ENCODE data around the gene CALB2. TPM values are rescaled to one million over a fixed set of nuclear protein-coding genes. Genes with fewer than 3 reads are reported as not detected.

The CALB2 gene
- total RNA-seq, 1 donor, result 1.1 TPM

DNA sequence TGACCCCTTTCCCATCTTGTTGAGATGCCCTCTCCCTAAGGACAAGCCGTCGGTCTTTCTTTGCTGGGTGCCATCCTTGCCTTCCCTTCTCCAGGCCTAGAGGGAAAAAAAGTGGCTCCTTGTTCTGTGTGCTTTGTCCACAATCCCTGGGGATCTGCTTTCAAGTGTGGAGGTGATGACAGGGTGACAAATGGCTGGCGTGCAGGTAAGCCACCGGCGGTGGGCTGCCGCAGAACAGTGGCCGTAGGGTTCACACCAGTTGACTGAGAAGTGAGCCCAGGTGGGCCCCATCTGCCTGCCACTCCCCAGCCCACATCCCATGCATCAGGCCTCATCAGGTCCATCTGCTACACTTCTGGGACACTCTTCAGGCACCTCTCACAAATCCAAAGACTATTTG is 11.4 kb upstream of the CALB2 start:
- no peaks in the 10 kb centered on the region for H3K79me2 ChIP-seq (ENCODE audit: insufficient read depth, low read length)
- no peaks in the 10 kb centered on the region for H3K36me3 ChIP-seq (ENCODE audit: insufficient read depth, low read length)
- H4K20me1 ChIP-seq (ENCODE audit: insufficient read depth, low read length), result no peaks in the 10 kb centered on the region
- H3K4me2 ChIP-seq (ENCODE audit: insufficient read depth, low read length), result no peak overlapping the region
- no peak overlapping the region for H2AFZ ChIP-seq (ENCODE audit: low read length)
- H3K9me3 ChIP-seq (ENCODE audit: low read depth, low read length), result no peaks in the 10 kb centered on the region
- peaks cover 6% of the 10 kb centered on the region for H3K27me3 ChIP-seq (ENCODE audit: insufficient read depth, low read length)
- no peak overlapping the region for H3K4me3 ChIP-seq (ENCODE audit: insufficient read depth, low read length)
- no peak overlapping the region for H3K27ac ChIP-seq (ENCODE audit: low read depth, low read length)
- TF ChIP-seq, protein P1, sequence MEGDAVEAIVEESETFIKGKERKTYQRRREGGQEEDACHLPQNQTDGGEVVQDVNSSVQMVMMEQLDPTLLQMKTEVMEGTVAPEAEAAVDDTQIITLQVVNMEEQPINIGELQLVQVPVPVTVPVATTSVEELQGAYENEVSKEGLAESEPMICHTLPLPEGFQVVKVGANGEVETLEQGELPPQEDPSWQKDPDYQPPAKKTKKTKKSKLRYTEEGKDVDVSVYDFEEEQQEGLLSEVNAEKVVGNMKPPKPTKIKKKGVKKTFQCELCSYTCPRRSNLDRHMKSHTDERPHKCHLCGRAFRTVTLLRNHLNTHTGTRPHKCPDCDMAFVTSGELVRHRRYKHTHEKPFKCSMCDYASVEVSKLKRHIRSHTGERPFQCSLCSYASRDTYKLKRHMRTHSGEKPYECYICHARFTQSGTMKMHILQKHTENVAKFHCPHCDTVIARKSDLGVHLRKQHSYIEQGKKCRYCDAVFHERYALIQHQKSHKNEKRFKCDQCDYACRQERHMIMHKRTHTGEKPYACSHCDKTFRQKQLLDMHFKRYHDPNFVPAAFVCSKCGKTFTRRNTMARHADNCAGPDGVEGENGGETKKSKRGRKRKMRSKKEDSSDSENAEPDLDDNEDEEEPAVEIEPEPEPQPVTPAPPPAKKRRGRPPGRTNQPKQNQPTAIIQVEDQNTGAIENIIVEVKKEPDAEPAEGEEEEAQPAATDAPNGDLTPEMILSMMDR (IDR thresholded peaks at IDR 0.05; ENCODE audit: extremely low read depth, low read depth, low read length), result no peak
- H3K4me1 ChIP-seq (ENCODE audit: insufficient read depth, low read length), result no peaks in the 10 kb centered on the region
- no peak for DNase-seq (ENCODE audit: insufficient read length, low spot score, missing footprints)

DNA sequence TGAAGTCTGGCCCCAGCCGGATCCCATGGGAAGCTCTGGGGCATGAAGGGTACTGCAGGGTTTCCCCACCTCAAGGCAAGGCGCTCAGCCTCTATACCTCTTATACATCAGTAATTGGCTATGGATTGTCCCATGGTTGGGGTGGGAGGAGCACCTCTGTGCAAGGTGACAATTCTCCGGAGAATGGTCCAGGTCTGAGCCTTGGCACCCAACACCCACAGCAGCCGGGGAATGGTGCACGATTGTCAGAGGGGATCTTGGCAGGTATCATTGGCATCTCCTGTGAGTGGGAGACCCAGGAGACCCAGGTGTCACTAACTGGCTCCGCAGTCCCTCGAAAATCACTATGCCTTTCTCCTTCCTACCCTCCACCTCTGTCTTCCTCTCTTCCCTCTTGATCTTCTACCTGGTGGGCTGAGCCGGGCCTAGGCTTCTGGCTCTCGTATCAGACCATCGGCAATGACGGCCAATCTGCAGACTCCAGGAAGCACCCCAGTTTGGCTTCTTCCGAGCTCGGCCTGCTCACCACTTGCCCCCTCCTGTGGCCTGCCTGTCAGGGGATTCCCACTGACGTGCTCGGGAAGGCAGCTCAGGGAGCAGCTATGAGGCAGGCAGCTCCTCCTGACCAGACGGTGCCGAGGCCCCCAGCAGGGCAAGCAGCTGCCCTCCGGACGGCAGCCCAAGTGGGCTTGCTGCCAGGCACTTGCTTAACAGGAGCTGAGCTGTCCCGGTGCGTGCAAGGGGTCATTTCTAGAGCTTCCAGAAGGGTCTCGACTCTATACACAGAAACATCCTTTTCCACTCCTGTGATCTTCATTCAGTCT is 10.0 kb upstream of the CALB2 start:
- no peak overlapping the region for H3K4me3 ChIP-seq (ENCODE audit: insufficient read depth, low read length)
- no peak overlapping the region for H3K27ac ChIP-seq (ENCODE audit: low read depth, low read length)
- no peak overlapping the region for H2AFZ ChIP-seq (ENCODE audit: low read length)
- no peaks in the 10 kb centered on the region for H4K20me1 ChIP-seq (ENCODE audit: insufficient read depth, low read length)
- H3K79me2 ChIP-seq (ENCODE audit: insufficient read depth, low read length), result no peaks in the 10 kb centered on the region
- no peaks in the 10 kb centered on the region for H3K4me1 ChIP-seq (ENCODE audit: insufficient read depth, low read length)
- TF ChIP-seq, protein P1 (IDR thresholded peaks at IDR 0.05; ENCODE audit: extremely low read depth, low read depth, low read length), result no peak
- H3K36me3 ChIP-seq (ENCODE audit: insufficient read depth, low read length), result no peaks in the 10 kb centered on the region
- peaks cover 10% of the 10 kb centered on the region for H3K27me3 ChIP-seq (ENCODE audit: insufficient read depth, low read length)
- H3K9me3 ChIP-seq (ENCODE audit: low read depth, low read length), result no peaks in the 10 kb centered on the region
- DNase-seq (ENCODE audit: insufficient read length, low spot score, missing footprints), result peak; percentile 46
- no peak overlapping the region for H3K4me2 ChIP-seq (ENCODE audit: insufficient read depth, low read length)

DNA sequence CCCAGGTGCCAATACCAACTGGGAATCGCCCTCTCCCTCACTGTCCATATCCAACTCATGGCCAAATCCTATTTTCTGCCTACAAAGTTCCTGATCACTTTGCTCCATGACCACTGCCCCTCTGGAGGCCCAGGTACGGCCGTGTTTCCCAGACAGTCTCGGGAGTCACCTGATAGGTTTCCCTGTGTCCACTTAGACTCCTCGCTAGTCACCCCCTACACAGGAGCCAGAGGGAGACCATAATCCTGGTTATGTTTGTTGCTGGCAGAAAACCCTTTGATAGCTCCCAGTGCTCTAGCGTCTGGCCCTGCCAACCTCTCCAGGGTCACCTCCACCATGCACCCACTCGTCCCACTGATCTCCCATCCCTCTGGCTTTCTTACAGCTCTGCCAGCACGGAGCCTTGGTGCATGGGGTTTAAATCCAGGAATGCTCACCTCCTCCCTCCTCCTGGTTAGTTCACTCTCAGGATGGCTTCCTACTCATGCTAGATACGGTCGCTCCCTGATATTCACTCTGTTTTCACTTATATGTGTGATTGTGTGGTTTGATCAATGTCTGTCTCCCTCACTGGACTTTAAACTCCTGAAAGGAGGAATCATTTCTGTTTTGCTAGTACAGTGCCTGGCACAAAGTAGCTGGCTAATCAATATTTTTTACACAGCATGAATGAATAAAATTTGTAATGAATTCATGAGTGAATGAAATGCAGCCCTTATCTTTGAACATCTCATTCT is 7.5 kb upstream of the CALB2 start:
- TF ChIP-seq, protein P1 (IDR thresholded peaks at IDR 0.05; ENCODE audit: extremely low read depth, low read depth, low read length), result no peak
- H3K4me3 ChIP-seq (ENCODE audit: insufficient read depth, low read length), result no peak overlapping the region
- peaks cover 16% of the 10 kb centered on the region for H3K27me3 ChIP-seq (ENCODE audit: insufficient read depth, low read length)
- no peak overlapping the region for H3K27ac ChIP-seq (ENCODE audit: low read depth, low read length)
- no peak overlapping the region for H3K4me2 ChIP-seq (ENCODE audit: insufficient read depth, low read length)
- H2AFZ ChIP-seq (ENCODE audit: low read length), result no peak overlapping the region
- H3K9me3 ChIP-seq (ENCODE audit: low read depth, low read length), result no peaks in the 10 kb centered on the region
- H3K79me2 ChIP-seq (ENCODE audit: insufficient read depth, low read length), result no peaks in the 10 kb centered on the region
- peak; percentile 41 for DNase-seq (ENCODE audit: insufficient read length, low spot score, missing footprints)
- H3K4me1 ChIP-seq (ENCODE audit: insufficient read depth, low read length), result no peaks in the 10 kb centered on the region
- H4K20me1 ChIP-seq (ENCODE audit: insufficient read depth, low read length), result no peaks in the 10 kb centered on the region
- no peaks in the 10 kb centered on the region for H3K36me3 ChIP-seq (ENCODE audit: insufficient read depth, low read length)

DNA sequence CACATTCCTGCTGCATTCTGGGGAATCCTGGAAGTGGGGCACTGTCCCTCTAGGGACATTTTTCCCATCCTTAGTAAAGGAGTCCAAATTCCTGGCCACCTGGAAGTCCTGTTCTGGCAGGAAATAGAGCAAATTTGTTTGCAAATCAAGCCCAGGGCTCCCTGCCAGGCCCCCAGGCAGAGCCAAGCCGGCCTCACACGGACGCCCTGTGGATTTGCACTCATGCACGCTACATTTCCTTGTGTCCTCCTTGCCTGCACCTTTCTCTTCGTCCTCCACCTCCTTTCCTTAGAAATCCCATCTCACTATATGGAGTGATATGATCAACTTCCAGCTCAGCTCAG is 7.0 kb upstream of the CALB2 start:
- no peak for DNase-seq (ENCODE audit: insufficient read length, low spot score, missing footprints)
- H3K27ac ChIP-seq (ENCODE audit: low read depth, low read length), result no peak overlapping the region
- TF ChIP-seq, protein P1 (IDR thresholded peaks at IDR 0.05; ENCODE audit: extremely low read depth, low read depth, low read length), result no peak
- no peaks in the 10 kb centered on the region for H3K36me3 ChIP-seq (ENCODE audit: insufficient read depth, low read length)
- H3K27me3 ChIP-seq (ENCODE audit: insufficient read depth, low read length), result peaks cover 21% of the 10 kb centered on the region
- H3K9me3 ChIP-seq (ENCODE audit: low read depth, low read length), result no peaks in the 10 kb centered on the region
- no peaks in the 10 kb centered on the region for H4K20me1 ChIP-seq (ENCODE audit: insufficient read depth, low read length)
- no peak overlapping the region for H2AFZ ChIP-seq (ENCODE audit: low read length)
- no peak overlapping the region for H3K4me3 ChIP-seq (ENCODE audit: insufficient read depth, low read length)
- H3K4me2 ChIP-seq (ENCODE audit: insufficient read depth, low read length), result no peak overlapping the region
- H3K79me2 ChIP-seq (ENCODE audit: insufficient read depth, low read length), result no peaks in the 10 kb centered on the region
- H3K4me1 ChIP-seq (ENCODE audit: insufficient read depth, low read length), result no peaks in the 10 kb centered on the region
